Central memory CD4-positive, alpha-beta T cell (primary cell): ENCODE data around the gene PKN1.

Experiments
- DNase-seq: peaks from one replicate; pipeline ENCODE4 v3.0.0; 2022

The PKN1 gene

GRCh38 chr19:14406645-14407401, 26.3 kb upstream of the PKN1 start:
- no peak for DNase-seq

GRCh38 chr19:14407605-14408484, 25.3 kb upstream of the PKN1 start:
- DNase-seq, result no peak

DNA sequence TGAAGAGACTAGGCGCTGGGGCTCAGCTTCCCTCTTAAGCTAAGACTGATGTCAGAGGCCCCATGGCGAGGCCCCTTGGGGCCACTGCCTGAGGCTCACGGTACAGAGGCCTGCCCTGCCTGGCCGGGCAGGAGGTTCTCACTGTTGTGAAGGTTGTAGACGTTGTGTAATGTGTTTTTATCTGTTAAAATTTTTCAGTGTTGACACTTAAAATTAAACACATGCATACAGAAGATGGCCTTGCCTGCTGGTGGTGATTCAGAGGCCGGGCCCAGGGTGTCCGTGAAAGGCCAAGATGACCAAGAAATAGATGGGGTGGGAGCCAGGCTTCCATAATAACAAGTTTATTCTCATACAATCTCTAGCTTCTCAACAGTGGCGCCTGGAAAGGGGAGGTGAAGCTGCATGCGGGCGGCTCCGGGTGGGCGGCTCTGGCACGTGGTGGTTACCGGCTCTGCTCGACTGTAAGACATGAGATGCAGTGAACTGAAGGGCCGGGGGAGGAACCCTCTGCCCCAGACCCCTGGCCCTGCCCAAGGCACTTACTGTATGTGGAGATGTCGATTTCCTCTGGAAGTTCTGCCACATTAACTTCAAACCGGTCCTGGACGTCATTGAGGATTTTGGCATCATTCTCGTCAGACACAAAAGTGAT, 24.5 kb upstream of the PKN1 start:
- no peak for DNase-seq

DNA sequence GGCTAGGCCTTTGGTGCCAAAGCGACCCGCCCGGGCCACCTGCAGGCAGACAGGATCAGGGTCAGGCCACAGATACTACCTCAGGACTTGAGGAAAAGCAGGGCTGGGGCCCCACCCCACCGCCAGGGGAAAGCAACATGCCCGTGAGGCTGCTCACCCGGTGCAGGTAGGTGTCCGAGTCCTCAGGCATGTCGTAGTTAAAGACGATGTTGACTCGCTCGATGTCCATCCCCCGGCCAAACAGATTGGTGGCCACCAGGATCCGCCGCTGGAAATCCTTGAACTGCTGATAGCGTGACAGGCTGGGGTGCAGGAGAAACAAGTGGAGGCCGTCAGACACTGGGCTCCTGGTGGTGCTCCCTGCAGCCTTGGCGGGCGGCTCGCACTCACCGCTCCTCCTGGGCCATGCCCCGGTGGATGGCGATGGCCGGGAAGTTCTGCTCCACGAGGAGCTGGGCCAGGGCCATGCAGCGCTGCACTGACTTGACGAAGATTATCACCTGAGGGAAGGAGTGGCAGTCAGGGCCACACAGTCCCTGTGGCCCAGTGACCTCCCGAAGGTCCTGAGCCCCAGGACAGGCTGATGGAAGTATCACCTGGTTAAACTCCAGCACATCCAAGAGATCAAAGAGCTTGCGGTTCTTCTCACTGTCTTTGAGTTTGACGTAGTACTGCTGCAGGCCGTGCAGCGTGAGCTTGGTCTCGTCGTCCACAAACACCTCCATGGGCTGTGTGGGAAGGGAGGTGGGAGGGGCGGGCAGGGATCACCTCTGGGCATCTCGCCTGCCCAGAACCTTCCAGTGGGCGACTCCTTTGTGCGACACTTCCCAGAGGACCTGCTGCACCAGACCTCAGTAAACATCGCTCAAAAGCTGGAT, 23.7 kb upstream of the PKN1 start:
- peak; percentile 48 for DNase-seq

- peak; percentile 66 for DNase-seq
These were observed 22.7 kb upstream of the PKN1 start for GRCh38 chr19:14410091-14411051.

- no peak for DNase-seq
These were observed 21.8 kb upstream of the PKN1 start for GRCh38 chr19:14411161-14411937.

- DNase-seq, result no peak
These were observed 21.2 kb upstream of the PKN1 start for GRCh38 chr19:14411938-14412245.

GRCh38 chr19:14412324-14412995, 20.6 kb upstream of the PKN1 start:
- DNase-seq, result no peak

GRCh38 chr19:14412996-14413692, 20.0 kb upstream of the PKN1 start:
- DNase-seq, result no peak

DNA sequence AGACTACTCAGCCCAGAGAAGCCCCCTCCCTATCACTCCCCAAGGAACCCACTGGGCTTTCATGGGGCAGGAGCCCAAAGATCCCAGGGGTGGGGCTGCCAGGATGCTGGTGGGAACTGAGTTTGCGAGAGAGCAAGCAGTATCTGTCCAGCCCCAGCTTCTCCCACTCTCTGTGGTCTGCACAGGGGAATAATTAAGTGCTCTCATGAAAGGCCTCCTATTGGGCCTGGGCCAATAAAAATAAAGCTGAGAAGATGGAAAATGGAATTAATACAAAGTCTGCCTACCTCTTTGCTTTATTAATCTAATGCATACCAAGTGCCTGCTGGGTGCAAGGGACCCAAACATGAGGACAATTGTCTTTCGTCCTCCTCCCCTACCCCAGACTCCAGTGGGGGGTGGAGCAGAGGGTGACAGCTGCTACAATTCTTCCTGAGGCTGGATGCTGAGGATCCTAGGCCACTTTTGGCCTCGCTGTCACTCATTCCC, 19.4 kb upstream of the PKN1 start:
- DNase-seq, result no peak

GRCh38 chr19:14414926-14415690, 18.0 kb upstream of the PKN1 start:
- no peak for DNase-seq

- no peak for DNase-seq
These were observed 16.3 kb upstream of the PKN1 start for GRCh38 chr19:14416817-14417231.

DNA sequence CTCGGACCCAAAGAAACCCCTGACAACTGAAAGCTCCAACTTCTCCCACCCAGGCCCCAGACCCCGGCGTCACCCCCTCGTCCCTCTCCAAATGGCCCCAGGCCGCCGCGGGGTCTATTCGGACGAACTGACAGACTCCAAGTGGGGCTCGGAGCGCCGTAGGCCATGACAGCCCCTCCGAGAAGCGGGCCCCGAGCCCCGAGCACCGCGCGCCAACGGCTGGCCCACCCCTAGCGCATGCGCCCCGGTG, 14.3 kb upstream of the PKN1 start:
- no peak for DNase-seq

- peak; percentile 99 for DNase-seq
These were observed 13.8 kb upstream of the PKN1 start, which contains the start of gene DDX39A for GRCh38 chr19:14419106-14419813. Gene DDX39A (minus strand): TSS chr19:14419341. CDS start chr19:14413220, 6,121 bp downstream.

- DNase-seq, result no peak
These were observed 7.4 kb upstream of the PKN1 start for GRCh38 chr19:14425696-14426138.

GRCh38 chr19:14427461-14427860, 5.6 kb upstream of the PKN1 start:
- DNase-seq, result no peak

GRCh38 chr19:14428882-14429416, 4.2 kb upstream of the PKN1 start:
- no peak for DNase-seq

- no peak for DNase-seq
These were observed 2.4 kb upstream of the PKN1 start for GRCh38 chr19:14430712-14431111.
